Suprapubic skin (tissue), 4 donors: Measurements from ENCODE around the gene REM2. TPM values are rescaled to one million over a fixed set of nuclear protein-coding genes. Genes with fewer than 3 reads are reported as not detected.
A peak's percentile ranks its signal among the peaks of the same experiment; 100 is the strongest.

Experiments
- DNase-seq, 2 donors: peaks; one replicate each; pipeline ENCODE4 v3.0.0-alpha.2; 2019; ENCODE audit warnings: low spot score in 2 of 2
- H3K27ac ChIP-seq: fragments of 200-600 bp; sonication (generic); one replicate; pipeline ENCODE4 v1.5.1; 2019
- H3K27me3 ChIP-seq: fragments of 200-600 bp; sonication (generic); one replicate; pipeline ENCODE4 v1.5.1; 2019
- H3K36me3 ChIP-seq: fragments of 200-600 bp; sonication (generic); one replicate; pipeline ENCODE4 v1.5.1; 2019
- H3K4me1 ChIP-seq: fragments of 200-600 bp; sonication (generic); one replicate; pipeline ENCODE4 v1.5.1; 2019
- H3K4me3 ChIP-seq: fragments of 200-600 bp; sonication (generic); one replicate; pipeline ENCODE4 v1.5.1; 2019; ENCODE audit warnings: mild to moderate bottlenecking
- H3K9me3 ChIP-seq: fragments of 200-600 bp; sonication (generic); one replicate; pipeline ENCODE4 v1.5.1; 2019
- CTCF ChIP-seq, 2 donors: fragments of 200-600 bp in 1 of 2; fragments of 450-650 bp in 1 of 2; sonication (generic) in 1 of 2; IDR thresholded peaks; one replicate each; pipeline ENCODE4 v1.5.1; 2016 to 2019; ENCODE audit warnings: antibody characterized with exemption in 2 of 2, mild to moderate bottlenecking in 1 of 2, moderate library complexity in 1 of 2
- EP300 ChIP-seq: sonication (generic); formaldehyde crosslinking; IDR thresholded peaks from one replicate; pipeline ENCODE4 v1.6.1; 2017; ENCODE audit warnings: antibody characterized with exemption
- POLR2A ChIP-seq, 2 donors: fragments of 450-650 bp; IDR thresholded peaks; one replicate each; pipeline ENCODE4 v1.6.1; 2017; ENCODE audit warnings: antibody characterized with exemption in 2 of 2, mild to moderate bottlenecking in 2 of 2, moderate library complexity in 2 of 2
- POLR2AphosphoS5 ChIP-seq, 3 donors: sonication (generic); formaldehyde crosslinking; IDR thresholded peaks; one replicate each; pipeline ENCODE4 v1.6.1; 2017; ENCODE audit warnings: antibody characterized with exemption in 3 of 3
- WGBS: methylation state at CpG from one replicate; pipeline ENCODE4 v1.1.5; 2018; 5-methylcytosine and 5-hydroxymethylcytosine counted together
- total RNA-seq, 4 donors: library from RNA; depleted of rRNA; stranded (reverse); fragments of >200 nt; gene quantifications; one replicate each; pipeline ENCODE4 v1.1.0, GENCODE V29; 2016

The REM2 gene
- 1 to 10 TPM in 2 of 4 donors, under 1 TPM in 2; 0.89 to 5.4 (median 1.2) TPM for total RNA-seq

- Histone ChIP-seq H3K27ac (no peak within 1 kb of the TSS), H3K4me1 (peaks cover 41% of the 10 kb centered on the region), H3K4me3 (no peak within 1 kb of the TSS), H3K36me3 (peaks cover 19% of the 10 kb centered on the region), H3K9me3 (no peaks in the 10 kb centered on the region), H3K27me3 (no peaks in the 10 kb centered on the region)
- no peak for TF ChIP-seq CTCF (IDR thresholded peaks at IDR 0.05)
- no peak for TF ChIP-seq EP300
- TF ChIP-seq POLR2AphosphoS5 (IDR thresholded peaks at IDR 0.05): no peak
- TF ChIP-seq POLR2A (IDR thresholded peaks at IDR 0.05): no peak
- WGBS: 25% methylated on average over 14 of the region's 15 CpGs
- DNase-seq: no peak
Observed at GRCh38 chr14:22883173-22883976, at the start of gene REM2. REM2 (plus strand) TSS chr14:22883222; CDS start chr14:22883288, 66 bp downstream.

- Histone ChIP-seq H3K27me3 (no peaks in the 10 kb centered on the region), H3K4me1 (peaks cover 37% of the 10 kb centered on the region), H3K27ac (peak overlapping the region; percentile 96), H3K9me3 (no peaks in the 10 kb centered on the region), H3K36me3 (peaks cover 9% of the 10 kb centered on the region), H3K4me3 (no peak overlapping the region)
- no peak for TF ChIP-seq CTCF (IDR thresholded peaks at IDR 0.05)
- TF ChIP-seq EP300: no peak
- TF ChIP-seq POLR2A (IDR thresholded peaks at IDR 0.05): no peak
- TF ChIP-seq POLR2AphosphoS5 (IDR thresholded peaks at IDR 0.05): no peak
- WGBS: 81% methylated on average over 3 of the region's 3 CpGs
- no peak for DNase-seq
Observed at GRCh38 chr14:22835505-22835904, 47.5 kb upstream of the REM2 start.

- H3K27me3 ChIP-seq: no peaks in the 10 kb centered on the region
- DNase-seq: peak; percentile 90 to 92
- H3K4me1 ChIP-seq: peaks cover 42% of the 10 kb centered on the region
- no peak for TF ChIP-seq CTCF (IDR thresholded peaks at IDR 0.05)
- TF ChIP-seq POLR2AphosphoS5 (IDR thresholded peaks at IDR 0.05): peak in 1 of 3 donors; percentile 19
- TF ChIP-seq POLR2A (IDR thresholded peaks at IDR 0.05): peak in 1 of 2 donors; percentile 60
- no peak for TF ChIP-seq EP300
- H3K9me3 ChIP-seq: no peaks in the 10 kb centered on the region
- peak within 1 kb of the TSS; percentile 86 for H3K4me3 ChIP-seq
- WGBS: 1% methylated on average over 44 of the region's 46 CpGs
- peak within 1 kb of the TSS; percentile 96 for H3K27ac ChIP-seq
- peaks cover 12% of the 10 kb centered on the region for H3K36me3 ChIP-seq
Observed at GRCh38 chr14:22836301-22837113, 46.5 kb upstream of the REM2 start, which contains the start of gene MMP14. MMP14 (plus strand) TSS chr14:22836585; CDS start chr14:22836818, 233 bp downstream.

GRCh38 chr14:22837114-22837749 lies 45.8 kb upstream of the REM2 start:
- DNase-seq: peak in 1 of 2 donors; percentile 85
- peaks cover 47% of the 10 kb centered on the region for H3K4me1 ChIP-seq
- H3K4me3 ChIP-seq: peak overlapping the region; percentile 86
- peaks cover 20% of the 10 kb centered on the region for H3K36me3 ChIP-seq
- H3K27me3 ChIP-seq: no peaks in the 10 kb centered on the region
- peak overlapping the region; percentile 96 for H3K27ac ChIP-seq
- TF ChIP-seq POLR2AphosphoS5 (IDR thresholded peaks at IDR 0.05) (peak in 1 of 3 donors; percentile 32), EP300 (no peak)
- H3K9me3 ChIP-seq: no peaks in the 10 kb centered on the region
- 5% methylated on average over 17 of the region's 57 CpGs for WGBS

- WGBS: 12% methylated on average over 17 of the region's 25 CpGs
- Histone ChIP-seq H3K4me1 (peaks cover 54% of the 10 kb centered on the region), H3K27me3 (no peaks in the 10 kb centered on the region), H3K9me3 (no peaks in the 10 kb centered on the region), H3K36me3 (peaks cover 27% of the 10 kb centered on the region), H3K27ac (peak overlapping the region; percentile 96), H3K4me3 (peak overlapping the region; percentile 86)
- TF ChIP-seq CTCF (IDR thresholded peaks at IDR 0.05) (no peak), POLR2AphosphoS5 (IDR thresholded peaks at IDR 0.05) (peak in 1 of 3 donors; percentile 5), EP300 (no peak), POLR2A (IDR thresholded peaks at IDR 0.05) (peak in 1 of 2 donors; percentile 79)
- DNase-seq: peak; percentile 90
Observed at GRCh38 chr14:22837750-22838538, 45.1 kb upstream of the REM2 start.
